ENCODE data around the gene NEXN. TPM values are rescaled to one million over a fixed set of nuclear protein-coding genes. Genes with fewer than 3 reads are reported as not detected.

NEXN gene
- total RNA-seq, 4 donors from 2014 or later = 142 to 359 (median 213) TPM

DNA sequence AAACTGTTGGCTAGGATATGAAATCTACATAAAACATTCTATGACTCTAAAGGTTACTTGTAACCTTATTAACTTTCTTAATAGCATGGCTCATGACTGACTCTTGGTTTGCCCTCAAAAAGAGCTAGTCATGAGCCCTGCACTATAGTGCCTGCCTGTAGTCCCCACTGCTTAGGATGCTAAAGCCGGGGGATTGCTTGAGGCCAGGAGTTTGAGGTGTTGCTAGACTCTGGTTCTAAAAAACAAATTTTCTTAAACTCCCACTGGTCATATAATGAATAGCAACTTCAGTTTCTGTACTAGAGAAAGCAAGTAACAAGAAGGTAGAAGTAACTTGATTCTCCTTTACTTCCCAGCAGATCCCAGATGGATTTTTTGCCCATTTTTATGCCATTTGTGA, 15.8 kb upstream of the NEXN start:
- Histone ChIP-seq H3K27me3 (no peaks in the 10 kb centered on the region), H3K36me3 (peaks cover 0 to 39% of the 10 kb centered on the region in 2 donors), H3K4me3 (no peak overlapping the region), H3K4me1 (no peaks in the 10 kb centered on the region), H3K9me3 (no peaks in the 10 kb centered on the region), H3K27ac (no peak overlapping the region)
- no CpG with 5 or more reads among the region's 1 CpG for WGBS, 2 donors (ENCODE audit: low coverage in 1 of 2)
- ATAC-seq = no peak
- TF ChIP-seq EP300 (IDR thresholded peaks at IDR 0.05) (no peak), POLR2A (IDR thresholded peaks at IDR 0.05) (no peak), CTCF (IDR thresholded peaks at IDR 0.05) (no peak), POLR2AphosphoS5 (IDR thresholded peaks at IDR 0.05) (no peak)

GRCh38 chr1:77873461-77873860, 15.0 kb upstream of the NEXN start:
- WGBS, 2 donors (ENCODE audit: low coverage in 1 of 2) = 63 to 85% methylated on average over 1 of the region's 1 CpG
- Histone ChIP-seq H3K27me3 (no peaks in the 10 kb centered on the region), H3K4me1 (no peaks in the 10 kb centered on the region), H3K27ac (no peak overlapping the region), H3K36me3 (peaks cover 0 to 30% of the 10 kb centered on the region in 2 donors), H3K9me3 (no peaks in the 10 kb centered on the region), H3K4me3 (no peak overlapping the region)
- no peak for ATAC-seq
- TF ChIP-seq CTCF (IDR thresholded peaks at IDR 0.05) (no peak), EP300 (IDR thresholded peaks at IDR 0.05) (no peak), POLR2AphosphoS5 (IDR thresholded peaks at IDR 0.05) (no peak), POLR2A (IDR thresholded peaks at IDR 0.05) (no peak)

DNA sequence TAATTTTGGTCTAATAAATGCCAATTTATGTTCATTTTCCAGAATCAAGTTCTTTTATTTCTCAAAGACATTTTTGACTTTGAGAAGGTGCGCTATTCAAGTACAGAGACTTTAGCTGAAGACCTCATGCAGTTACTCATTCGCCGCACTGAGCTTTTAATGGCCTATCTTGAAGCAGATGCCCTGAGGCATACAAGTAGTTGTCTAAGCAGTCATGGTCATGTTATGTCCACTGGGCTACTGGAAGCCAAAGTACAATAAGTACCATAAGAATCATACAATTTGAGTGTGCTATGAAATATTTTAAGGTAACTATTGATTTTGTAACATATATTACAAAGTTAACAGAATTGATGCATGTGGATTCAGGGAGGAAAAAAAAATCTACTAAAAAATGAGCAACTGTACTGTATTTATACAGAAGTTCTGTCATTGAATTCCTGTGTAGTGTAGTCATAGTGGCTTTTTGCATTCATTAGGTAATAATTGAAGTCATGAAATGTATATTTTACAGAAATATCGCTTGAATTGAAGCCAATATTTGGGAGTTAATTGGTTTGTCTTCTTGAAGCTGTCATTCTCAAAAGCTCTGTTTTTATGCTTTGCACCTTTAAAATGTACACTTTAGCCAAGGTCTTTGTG, 13.5 kb upstream of the NEXN start:
- 92 to 94% methylated on average over 4 of the region's 4 CpGs for WGBS, 2 donors (ENCODE audit: low coverage in 1 of 2)

GRCh38 chr1:77876884-77877283, 11.5 kb upstream of the NEXN start:
- H3K4me3 ChIP-seq = no peak overlapping the region
- 92% methylated on average over 4 of the region's 4 CpGs for whole genome bisulfite sequencing, 2 donors (ENCODE audit: low coverage in 1 of 2)
- H3K27me3 ChIP-seq = no peaks in the 10 kb centered on the region
- no peak overlapping the region for H3K27ac ChIP-seq
- TF ChIP-seq POLR2A (IDR thresholded peaks at IDR 0.05) (no peak), POLR2AphosphoS5 (IDR thresholded peaks at IDR 0.05) (no peak), CTCF (IDR thresholded peaks at IDR 0.05) (no peak), EP300 (IDR thresholded peaks at IDR 0.05) (no peak)
- H3K36me3 ChIP-seq = peaks cover 0 to 24% of the 10 kb centered on the region in 2 donors
- no peaks in the 10 kb centered on the region for H3K4me1 ChIP-seq
- H3K9me3 ChIP-seq = no peaks in the 10 kb centered on the region
- no peak for ATAC-seq

More for the DNA sequence above, 13.5 kb upstream of the NEXN start:
- Histone ChIP-seq H3K9me3 (no peaks in the 10 kb centered on the region), H3K36me3 (peaks cover 0 to 26% of the 10 kb centered on the region in 2 donors), H3K27me3 (no peaks in the 10 kb centered on the region), H3K27ac (no peak overlapping the region), H3K4me3 (no peak overlapping the region), H3K4me1 (no peaks in the 10 kb centered on the region)
- TF ChIP-seq EP300 (IDR thresholded peaks at IDR 0.05) (no peak), POLR2AphosphoS5 (IDR thresholded peaks at IDR 0.05) (no peak), POLR2A (IDR thresholded peaks at IDR 0.05) (no peak), CTCF (IDR thresholded peaks at IDR 0.05) (no peak)
- ATAC-seq = no peak

- Histone ChIP-seq H3K36me3 (no peaks in the 10 kb centered on the region), H3K27ac (no peak overlapping the region), H3K27me3 (no peaks in the 10 kb centered on the region), H3K4me3 (no peak overlapping the region), H3K4me1 (no peaks in the 10 kb centered on the region), H3K9me3 (no peaks in the 10 kb centered on the region)
- WGBS, 2 donors (ENCODE audit: low coverage in 1 of 2) = 100% methylated on average over 1 of the region's 1 CpG
- TF ChIP-seq POLR2A (IDR thresholded peaks at IDR 0.05) (no peak), POLR2AphosphoS5 (IDR thresholded peaks at IDR 0.05) (no peak), EP300 (IDR thresholded peaks at IDR 0.05) (no peak), CTCF (IDR thresholded peaks at IDR 0.05) (no peak)
- ATAC-seq = no peak
Observed at GRCh38 chr1:77881061-77881460, 7.4 kb upstream of the NEXN start.
